AML-193 (cell line): ENCODE data around the gene ARHGAP28.

Source experiments
- DNase-seq, 2 experiments: peaks; one replicate each; lab custom pipeline; 2025; lab: John Stamatoyannopoulos, UW

ARHGAP28 gene

DNA sequence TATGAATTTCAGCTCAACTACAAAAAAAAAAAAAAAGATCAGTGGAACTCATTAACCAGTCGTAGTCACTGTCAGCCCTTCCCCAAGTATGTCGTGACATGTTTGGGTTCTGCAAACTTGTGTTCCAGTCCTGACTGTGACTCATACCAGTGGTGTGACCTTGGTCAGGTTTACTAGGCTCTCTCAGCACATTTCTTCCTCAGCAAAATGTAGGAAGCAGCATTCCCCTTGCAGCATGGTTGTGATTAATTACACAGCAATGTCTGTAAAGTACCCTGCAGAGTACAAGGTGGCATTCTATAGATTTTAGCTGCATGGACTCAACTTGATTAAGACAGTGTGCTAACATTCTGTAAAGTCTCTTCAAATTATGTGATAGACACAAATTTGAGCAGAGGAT, 231.1 kb downstream of the ARHGAP28 start:
- DNase-seq: no peak

DNA sequence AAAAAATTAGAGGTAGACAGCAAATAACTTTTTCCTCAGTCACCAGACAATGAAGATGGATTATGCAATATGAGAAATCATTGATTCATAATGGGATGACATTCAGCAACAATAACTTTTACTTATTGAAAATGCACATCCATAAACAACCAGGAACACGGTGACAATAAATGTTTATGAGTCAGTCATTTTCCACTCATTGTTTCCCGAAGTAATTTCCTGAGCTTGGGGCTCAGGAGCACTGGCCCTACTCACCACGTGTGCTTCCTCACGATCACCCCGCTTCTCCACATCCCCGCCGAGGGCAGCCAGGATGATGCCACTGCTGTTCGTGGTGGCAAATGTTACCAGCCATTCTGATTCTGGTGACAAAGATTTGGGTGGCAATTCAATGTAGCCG, 231.8 kb downstream of the ARHGAP28 start:
- DNase-seq: no peak

DNA sequence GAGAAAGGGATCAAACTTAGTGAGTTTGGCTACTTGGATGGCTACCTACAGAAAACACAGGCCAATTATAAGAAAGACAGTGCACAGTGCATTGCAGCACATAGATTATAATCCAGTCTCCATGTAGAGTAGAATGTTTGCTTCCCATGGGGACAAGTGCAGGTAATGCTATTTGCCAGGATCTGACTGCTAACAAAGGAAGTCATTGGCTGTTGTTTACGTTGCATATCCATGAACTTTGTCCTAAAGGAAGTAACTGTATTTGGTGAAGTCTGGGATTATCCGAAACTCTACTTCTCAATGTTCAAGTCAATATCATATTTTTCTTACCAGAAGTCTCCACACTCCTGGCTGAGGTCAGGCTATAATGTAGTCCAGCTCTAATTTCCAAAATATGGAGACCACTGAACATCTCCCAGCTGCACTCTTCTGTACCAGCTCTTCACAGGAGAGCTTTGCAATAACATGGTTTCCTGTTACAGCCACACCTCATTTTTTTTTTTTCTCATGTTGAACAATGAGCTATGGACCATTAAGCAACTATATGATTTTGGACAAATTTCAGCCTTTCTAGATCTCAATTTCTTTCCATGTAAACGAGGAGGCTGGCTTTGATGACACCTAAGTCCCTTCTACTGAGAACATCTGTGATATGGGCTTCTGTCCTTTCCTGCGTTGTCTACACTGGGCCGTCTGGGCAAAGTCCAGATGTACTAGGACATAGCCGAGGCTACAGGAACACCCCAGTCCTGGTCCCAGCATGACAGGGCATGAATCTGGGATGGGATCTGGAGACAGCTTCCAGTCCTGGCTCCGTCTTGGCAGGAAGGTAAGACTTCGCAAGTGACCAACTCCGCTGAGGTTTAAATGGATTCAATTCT, 233.3 kb downstream of the ARHGAP28 start:
- no peak for DNase-seq

DNA sequence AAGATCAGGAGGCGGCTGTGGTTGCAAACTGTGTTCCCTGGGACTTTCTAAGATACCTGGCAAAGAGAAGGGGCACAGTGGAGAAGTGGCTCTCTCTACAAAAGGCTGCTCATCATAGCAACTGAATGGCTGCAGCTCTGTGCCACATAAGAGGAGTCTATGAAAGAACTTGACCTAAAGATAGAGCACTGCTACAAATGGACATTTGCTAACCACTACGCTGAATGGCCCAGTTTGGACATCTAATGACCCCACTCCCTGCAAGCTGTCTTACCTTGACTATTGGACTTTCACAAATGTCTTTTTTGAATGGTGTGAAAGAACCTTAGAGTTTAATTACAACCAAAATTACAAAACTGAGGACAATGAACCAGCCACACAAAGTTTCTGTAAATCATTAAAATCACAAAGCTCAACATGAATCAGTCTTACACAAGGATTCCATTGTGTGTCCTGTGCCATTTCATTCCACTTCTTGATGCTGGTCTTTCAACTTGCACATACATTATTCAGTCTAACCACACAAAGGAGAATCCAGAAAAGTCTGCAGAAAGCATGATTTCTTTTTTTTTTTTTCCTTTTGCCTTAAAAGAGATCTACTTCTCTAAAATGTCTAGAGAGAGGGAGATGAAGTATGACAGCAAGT, 234.1 kb downstream of the ARHGAP28 start:
- no peak for DNase-seq
